GM21526 (cell line): ENCODE results near the gene PCDHA3.
"Not testable (repeated sequence)": the region's sequence is repeated elsewhere in the genome, so short reads cannot be mapped to it uniquely, and the experiment has no call there.

Experiments used
- ATAC-seq: cut with Tn5 transposase; IDR thresholded peaks from one replicate; pipeline ENCODE4 v1.9.1; 2021; ENCODE audit warnings: moderate library complexity; ENCODE audit not compliant: unreplicated experiment, low FRiP score

PCDHA3 gene

DNA sequence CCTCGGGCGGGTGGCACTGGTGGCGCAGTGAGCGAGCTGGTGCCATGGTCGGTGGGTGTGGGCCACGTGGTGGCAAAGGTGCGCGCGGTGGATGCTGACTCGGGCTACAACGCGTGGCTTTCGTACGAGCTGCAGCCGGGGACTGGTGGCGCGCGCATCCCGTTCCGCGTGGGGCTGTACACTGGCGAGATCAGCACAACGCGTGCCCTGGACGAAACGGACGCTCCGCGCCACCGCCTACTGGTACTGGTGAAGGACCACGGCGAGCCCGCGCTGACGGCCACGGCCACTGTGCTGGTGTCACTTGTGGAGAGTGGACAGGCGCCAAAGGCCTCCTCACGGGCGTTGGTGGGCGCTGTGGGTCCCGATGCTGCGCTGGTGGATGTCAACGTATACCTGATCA, 8.0 kb downstream of the PCDHA3 start:
- ATAC-seq, result no peak

DNA sequence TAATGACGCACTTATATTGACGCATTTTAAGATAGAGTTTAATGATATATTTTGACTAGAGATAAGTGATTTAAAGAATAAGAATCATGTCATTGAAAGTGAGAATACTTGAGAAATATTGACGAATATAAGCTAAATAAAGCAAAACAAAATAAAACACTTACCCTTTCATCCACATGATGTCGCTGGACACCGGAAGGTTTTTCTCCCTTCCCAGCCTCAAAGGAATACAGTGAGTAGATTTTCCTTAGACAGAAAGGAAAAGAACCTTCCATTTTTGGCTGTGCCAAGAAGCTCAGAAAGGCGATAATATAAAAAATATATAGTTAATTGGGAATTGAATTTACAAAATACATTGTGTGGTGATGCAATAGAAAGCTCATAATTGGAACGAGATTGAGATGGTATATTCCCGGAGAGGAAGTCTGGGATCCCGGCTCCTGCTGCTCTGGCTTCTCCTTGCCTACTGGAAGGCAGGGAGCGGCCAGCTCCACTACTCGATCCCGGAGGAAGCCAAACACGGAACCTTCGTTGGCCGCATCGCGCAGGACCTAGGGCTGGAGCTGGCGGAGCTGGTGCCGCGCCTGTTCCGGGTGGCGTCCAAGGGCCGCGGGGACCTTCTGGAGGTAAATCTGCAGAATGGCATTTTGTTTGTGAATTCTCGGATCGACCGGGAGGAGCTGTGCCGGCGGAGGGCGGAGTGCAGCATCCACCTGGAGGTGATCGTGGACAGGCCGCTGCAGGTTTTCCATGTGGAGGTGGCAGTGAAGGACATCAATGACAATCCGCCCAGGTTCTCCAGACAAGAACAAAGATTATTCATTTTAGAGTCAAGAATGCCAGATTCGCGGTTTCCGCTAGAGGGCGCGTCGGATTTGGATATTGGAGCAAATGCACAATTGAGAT, 20.8 kb downstream of the PCDHA3 start, which contains the start of gene PCDHA5:
Gene PCDHA5 (plus strand): TSS at position 239 of the 906 bp plus-strand sequence.
- ATAC-seq, result no peak

- ATAC-seq, result no peak
Observed at GRCh38 chr5:140822281-140822629, 21.4 kb downstream of the PCDHA3 start.

GRCh38 chr5:140822969-140823368, 22.1 kb downstream of the PCDHA3 start:
- not testable (repeated sequence) for ATAC-seq

- ATAC-seq, result no peak
Observed at GRCh38 chr5:140823475-140823874, 22.6 kb downstream of the PCDHA3 start.

DNA sequence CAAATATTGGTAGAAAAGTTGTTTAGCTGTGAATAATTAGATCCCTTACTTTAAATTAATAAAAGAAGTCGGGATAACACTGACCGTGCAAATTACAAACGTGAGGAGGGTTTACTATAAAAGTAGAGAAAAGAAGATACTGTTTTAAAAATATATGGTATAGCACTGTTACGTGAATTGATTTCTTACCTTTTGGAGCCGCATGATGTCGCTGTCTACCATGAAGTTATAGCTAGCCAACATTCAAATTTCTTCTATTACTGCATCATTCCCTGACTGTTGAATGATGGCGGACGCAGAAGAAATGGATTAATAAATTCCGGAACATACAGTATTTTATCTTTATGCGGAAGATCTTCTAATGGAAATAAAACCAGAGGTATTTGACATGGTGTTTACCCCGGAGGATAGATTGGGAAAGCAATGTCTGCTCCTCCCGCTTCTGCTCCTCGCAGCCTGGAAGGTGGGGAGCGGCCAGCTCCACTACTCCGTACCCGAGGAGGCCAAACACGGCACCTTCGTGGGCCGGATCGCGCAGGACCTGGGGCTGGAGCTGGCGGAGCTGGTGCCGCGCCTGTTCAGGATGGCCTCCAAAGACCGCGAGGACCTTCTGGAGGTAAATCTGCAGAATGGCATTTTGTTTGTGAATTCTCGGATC, 27.0 kb downstream of the PCDHA3 start, which contains the start of gene PCDHA6:
Gene PCDHA6 (plus strand): TSS at position 257 of the 658 bp plus-strand sequence. CDS start 132 bp downstream, at position 389.
- ATAC-seq, result no peak

DNA sequence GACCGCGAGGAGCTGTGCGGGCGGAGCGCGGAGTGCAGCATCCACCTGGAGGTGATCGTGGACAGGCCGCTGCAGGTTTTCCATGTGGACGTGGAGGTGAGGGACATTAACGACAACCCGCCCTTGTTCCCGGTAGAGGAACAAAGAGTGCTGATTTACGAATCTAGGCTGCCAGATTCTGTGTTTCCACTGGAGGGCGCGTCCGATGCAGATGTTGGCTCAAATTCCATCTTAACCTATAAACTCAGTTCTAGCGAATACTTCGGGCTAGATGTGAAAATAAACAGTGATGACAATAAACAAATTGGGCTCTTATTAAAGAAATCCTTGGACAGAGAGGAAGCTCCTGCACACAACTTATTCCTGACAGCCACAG, 27.5 kb downstream of the PCDHA3 start:
- ATAC-seq, result no peak

DNA sequence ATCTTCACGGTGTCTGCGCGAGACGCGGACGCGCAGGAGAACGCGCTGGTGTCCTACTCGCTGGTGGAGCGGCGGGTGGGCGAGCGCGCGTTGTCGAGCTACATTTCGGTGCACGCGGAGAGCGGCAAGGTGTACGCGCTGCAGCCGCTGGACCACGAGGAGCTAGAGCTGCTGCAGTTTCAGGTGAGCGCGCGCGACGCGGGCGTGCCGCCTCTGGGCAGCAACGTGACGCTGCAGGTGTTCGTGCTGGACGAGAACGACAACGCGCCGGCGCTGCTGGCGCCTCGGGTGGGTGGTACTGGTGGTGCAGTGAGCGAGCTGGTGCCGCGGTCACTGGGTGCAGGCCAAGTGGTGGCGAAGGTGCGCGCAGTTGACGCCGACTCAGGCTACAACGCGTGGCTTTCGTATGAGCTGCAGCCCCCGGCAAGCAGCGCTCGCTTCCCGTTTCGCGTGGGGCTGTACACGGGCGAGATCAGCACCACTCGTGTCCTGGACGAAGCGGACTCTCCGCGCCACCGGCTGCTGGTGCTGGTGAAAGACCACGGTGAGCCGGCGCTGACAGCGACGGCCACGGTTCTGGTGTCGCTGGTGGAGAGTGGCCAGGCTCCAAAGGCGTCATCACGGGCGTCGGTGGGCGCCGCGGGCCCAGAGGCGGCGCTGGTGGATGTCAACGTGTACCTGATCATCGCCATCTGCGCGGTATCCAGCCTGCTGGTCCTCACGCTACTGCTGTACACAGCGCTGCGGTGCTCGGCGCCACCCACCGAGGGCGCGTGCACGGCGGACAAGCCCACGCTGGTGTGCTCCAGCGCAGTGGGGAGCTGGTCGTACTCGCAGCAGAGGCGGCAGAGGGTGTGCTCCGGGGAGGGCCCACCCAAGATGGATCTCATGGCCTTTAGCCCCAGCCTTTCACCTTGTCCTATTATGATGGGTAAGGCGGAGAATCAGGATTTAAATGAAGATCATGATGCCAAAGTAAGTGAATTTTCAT, 28.9 kb downstream of the PCDHA3 start:
- not testable (repeated sequence) for ATAC-seq

DNA sequence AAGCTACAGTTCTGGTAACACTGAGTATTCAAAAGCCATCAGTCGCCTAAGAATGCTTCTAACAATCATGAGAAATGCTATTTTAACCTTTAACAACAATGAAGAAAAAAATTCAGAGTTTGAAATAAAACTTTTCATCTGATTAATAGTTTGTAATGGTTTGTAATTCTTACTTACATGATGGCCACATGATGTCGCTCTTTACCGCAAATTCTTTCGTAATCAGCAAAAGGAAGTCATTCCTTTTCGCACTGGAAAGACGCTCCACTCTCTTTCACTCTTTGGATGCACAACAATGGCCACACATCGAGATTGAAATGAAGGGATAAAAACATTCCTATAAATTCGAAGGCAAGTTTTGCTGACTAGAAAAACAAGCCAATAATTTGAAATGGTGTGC, 33.1 kb downstream of the PCDHA3 start, which contains the start of gene PCDHA7:
Gene PCDHA7 (plus strand): TSS at position 277 of the 400 bp plus-strand sequence. CDS start 115 bp downstream, at position 392.
- ATAC-seq, result no peak

DNA sequence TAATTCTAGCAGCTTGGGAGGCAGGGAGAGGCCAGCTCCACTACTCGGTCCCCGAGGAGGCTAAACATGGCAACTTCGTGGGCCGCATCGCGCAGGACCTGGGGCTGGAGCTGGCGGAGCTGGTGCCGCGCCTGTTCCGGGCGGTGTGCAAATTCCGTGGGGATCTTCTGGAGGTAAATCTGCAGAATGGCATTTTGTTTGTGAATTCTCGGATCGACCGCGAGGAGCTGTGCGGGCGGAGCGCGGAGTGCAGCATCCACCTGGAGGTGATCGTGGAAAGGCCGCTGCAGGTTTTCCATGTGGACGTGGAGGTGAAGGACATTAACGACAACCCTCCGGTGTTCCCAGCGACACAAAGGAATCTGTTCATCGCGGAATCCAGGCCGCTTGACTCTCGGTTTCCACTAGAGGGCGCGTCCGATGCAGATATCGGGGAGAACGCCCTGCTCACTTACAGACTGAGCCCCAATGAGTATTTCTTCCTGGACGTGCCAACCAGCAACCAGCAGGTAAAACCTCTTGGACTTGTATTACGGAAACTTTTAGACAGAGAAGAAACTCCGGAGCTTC, 33.7 kb downstream of the PCDHA3 start:
- not testable (repeated sequence) for ATAC-seq

GRCh38 chr5:140835622-140836510, 35.0 kb downstream of the PCDHA3 start:
- no peak for ATAC-seq

DNA sequence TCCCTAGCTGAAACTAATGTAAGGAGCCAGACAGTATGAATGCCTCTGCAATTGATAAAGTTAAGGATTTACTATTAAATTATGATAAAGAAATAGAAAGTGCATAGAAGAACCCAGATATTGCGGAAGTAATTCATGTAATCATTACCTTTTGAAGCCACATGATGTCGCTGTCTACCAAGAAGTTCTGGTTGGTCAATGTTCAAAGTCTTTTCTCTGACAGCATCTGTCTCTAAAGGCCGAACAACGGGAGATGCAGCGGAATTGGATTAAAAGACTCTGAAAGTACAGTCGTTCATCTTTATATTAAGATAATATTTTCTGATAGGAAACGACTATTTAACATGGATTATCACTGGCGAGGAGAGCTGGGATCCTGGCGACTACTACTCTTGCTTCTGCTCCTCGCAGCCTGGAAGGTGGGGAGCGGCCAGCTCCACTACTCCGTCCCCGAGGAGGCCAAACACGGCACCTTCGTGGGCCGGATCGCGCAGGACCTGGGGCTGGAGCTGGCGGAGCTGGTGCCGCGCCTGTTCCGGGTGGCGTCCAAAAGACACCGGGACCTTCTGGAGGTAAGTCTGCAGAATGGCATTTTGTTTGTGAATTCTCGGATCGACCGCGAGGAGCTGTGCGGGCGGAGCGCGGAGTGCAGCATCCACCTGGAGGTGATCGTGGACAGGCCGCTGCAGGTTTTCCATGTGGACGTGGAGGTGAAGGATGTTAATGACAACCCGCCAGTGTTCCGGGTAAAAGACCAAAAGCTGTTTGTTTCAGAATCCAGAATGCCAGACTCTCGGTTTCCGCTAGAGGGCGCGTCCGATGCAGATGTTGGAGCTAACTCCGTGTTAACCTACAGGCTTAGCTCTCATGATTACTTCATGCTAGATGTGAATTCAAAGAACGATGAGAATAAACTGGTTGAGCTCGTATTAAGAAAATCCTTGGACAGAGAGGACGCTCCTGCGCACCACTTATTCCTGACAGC, 40.4 kb downstream of the PCDHA3 start, which contains the start of gene PCDHA8:
Gene PCDHA8 (plus strand): TSS at position 210 of the 985 bp plus-strand sequence. CDS start 135 bp downstream, at position 345.
- ATAC-seq, result no peak

DNA sequence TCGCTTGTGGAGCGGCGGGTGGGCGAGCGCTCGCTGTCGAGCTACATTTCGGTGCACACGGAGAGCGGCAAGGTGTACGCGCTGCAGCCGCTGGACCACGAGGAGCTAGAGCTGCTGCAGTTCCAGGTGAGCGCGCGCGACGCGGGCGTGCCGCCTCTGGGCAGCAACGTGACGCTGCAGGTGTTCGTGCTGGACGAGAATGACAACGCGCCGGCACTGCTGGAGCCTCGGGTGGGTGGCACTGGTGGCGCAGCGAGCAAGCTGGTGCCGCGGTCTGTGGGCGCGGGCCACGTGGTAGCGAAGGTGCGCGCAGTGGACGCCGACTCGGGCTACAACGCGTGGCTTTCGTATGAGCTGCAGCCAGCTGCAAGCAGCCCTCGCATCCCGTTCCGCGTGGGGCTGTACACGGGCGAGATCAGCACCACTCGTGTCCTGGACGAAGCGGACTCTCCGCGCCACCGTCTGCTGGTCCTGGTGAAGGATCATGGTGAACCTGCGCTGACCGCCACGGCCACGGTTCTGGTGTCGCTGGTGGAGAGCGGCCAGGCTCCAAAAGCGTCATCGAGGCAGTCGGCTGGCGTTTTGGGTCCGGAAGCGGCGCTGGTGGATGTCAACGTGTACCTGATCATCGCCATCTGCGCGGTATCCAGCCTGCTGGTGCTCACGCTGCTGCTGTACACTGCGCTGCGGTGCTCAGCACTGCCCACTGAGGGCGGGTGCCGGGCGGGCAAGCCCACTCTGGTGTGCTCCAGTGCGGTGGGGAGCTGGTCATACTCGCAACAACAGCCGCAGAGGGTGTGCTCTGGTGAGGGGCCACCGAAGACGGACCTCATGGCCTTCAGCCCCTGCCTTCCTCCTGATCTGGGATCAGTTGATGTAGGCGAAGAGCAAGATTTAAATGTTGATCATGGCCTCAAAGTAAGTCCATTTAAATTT, 42.2 kb downstream of the PCDHA3 start:
- ATAC-seq, result no peak

- ATAC-seq, result not testable (repeated sequence)
Observed at GRCh38 chr5:140848139-140849102, 47.6 kb downstream of the PCDHA3 start, which contains the start of gene PCDHA9. PCDHA9 (plus strand) TSS chr5:140848382; CDS start chr5:140848496, 114 bp downstream.
